A549 treated with Mapracorat at 1 μM for 4 hours (cell line): ENCODE results near the gene ADAM22. TPM values are rescaled to one million over a fixed set of nuclear protein-coding genes. Genes with fewer than 3 reads are reported as not detected.

Experiments
- total RNA-seq: library from RNA; stranded (reverse); fragments of 200-300 nt; extraction: Qiagen RNA extraction; gene quantifications from 5 replicates; pipeline ENCODE4 v1.2.3, GENCODE V29; 2022

Gene ADAM22
- total RNA-seq = 0.11 to 0.61 TPM (median 0.34 TPM) in 5 replicates

DNA sequence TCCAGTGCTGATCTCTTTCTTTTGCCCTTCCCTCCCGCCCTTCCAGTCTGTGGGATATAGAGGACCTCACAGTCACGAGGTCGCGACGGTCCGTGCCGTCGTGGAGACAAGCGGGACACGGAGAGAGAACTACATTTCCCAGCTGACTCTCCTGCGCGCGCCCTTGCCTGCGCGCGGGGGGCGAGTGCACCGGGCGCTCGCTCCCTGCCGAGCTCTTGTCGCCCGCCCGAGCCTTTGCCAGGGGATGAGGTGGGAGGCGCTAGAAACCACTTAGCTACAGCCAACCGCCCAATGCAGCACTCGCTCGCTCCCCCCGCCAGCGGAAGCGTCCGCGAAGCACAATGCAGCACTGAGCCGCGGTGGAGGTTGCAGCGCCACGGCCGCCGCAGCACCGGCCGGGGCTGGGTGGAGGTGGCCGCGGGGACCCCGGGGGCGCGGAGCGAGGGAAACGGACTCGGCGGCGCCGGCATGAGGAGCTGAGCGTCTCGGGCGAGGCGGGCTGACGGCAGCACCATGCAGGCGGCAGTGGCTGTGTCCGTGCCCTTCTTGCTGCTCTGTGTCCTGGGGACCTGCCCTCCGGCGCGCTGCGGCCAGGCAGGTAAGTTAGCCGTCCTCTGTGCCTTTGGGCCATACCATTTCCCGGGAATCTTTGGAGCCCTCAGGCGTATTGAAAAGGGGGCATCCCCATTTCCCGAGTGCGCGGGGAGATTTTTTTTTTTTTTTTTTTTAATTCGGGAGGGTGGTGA, at the start of gene ADAM22:
Gene ADAM22, plus strand, starts transcription at position 299 of the 746 bp plus-strand sequence. Its CDS starts 215 bp downstream, at position 514.

DNA sequence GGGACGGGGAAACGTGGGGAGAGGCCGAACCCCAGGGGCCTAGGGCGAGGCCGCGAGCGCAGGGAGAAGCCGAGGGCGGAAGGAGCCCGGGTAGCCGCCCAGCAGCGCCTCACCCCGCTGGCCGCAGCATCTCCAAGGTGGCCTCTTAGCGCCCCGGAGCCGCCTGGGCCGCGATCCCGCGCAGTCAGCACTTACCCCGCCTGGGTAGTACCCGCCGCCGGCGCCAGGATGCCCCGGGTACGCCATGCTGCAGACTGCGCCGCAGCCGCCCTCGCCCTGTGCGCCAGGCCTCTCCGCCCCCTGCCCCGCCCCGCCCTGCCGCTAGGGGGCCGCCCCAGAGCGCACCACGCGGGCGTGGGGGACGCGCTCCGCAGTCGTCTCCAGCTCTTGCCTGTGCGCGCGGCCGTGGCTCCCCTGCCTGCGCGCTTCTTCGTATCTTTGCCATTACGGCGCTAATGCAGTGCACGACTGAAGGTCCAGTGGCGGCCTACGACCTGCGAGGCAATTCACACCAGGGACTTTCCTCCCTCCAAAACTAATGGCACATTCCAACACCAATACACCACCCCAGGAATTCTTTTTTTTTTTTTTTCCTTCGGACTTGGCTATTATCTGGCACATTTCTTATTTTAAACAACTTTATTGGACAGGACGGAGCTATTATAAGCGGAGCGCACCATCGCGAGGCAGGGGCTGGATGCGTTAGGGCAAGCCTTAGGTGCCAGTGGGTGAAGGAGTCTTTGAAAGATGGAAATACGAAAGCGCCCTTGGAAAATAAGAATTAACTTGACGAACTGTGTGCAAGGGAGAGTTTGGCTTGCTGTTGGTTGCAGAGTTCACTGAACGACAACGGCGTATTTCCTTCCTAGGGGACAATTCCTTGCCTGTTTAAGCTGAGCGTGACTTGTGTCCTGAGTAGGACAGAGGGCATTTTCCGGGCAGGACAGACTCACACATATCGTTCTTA, 286.0 kb downstream of the ADAM22 start, which contains the start of gene SRI:
Gene SRI, minus strand, starts transcription at position 258 of the 967 bp plus-strand sequence. Its CDS starts 12 bp downstream, at position 246.

Other genes starting within 250 kb of the ADAM22 start
- gene SLC25A40, start 57.9 kb upstream of the ADAM22 start, total RNA-seq = 5.7 to 10.1 TPM (median 9.1 TPM) in 5 replicates
- 26.5 to 27.6 TPM (median 27.0 TPM) in 5 replicates for gene DBF4, start 57.8 kb upstream of the ADAM22 start, total RNA-seq